ENCODE results near the gene PSG4.
"Not testable (repeated sequence)": the region's sequence is repeated elsewhere in the genome, so short reads cannot be mapped to it uniquely, and the experiment has no call there.

PSG4 gene

DNA sequence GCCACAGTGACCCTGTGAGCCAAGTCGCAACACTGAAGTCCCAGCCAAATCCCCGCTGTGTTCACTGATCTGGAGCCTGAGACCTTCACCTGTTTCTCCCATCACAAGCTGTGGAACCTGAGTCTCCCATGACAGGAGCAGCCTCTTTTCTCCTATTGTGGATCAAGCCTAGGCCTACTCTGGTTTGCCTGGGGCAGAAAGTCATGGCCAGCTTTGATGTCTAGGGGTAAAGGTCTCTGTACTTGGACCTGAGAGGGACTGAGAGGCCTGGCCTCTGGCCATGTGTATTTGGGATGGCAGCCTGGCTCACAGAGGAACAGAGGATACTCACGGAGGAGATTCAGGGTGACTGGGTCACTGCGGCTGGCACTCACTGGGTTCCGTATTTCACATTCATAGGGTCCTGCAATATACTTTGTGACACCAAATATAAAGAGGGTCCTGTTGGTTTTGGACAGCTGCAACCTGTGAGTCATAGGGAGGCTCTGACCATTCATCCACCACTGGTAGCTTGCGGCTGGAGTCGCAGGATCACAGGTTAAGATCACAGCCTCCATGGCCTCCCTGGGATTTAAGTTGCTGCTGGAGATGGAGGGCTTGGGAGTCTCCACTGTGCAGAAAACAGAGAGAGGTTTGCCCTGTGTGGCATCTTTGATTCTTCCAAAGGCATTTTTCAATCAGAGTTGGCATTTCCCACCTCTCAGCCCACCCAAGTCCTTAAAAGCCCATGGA is 7.6 kb downstream of the PSG4 start:
- DNase-seq, result not testable (repeated sequence)

DNA sequence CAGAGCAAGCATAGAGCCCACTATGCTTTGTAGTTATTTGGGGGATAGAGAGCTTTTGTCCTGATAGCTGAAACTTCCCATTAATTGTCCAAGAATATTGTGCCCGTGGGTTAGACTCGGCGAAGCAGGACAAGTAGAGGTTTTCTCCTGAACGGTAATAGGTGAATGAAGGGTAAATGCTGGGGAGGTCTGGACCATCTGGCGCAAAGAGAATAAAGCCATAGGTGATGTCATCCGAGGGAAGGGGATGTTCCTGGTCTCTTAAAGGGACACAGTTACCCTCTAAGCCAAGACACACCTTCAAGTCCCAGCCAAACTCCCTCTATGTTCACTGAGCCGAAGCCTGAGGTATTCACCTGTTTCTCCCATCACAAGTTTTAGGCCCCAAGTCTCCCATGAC is 11.0 kb downstream of the PSG4 start:
- DNase-seq, result not testable (repeated sequence)

DNA sequence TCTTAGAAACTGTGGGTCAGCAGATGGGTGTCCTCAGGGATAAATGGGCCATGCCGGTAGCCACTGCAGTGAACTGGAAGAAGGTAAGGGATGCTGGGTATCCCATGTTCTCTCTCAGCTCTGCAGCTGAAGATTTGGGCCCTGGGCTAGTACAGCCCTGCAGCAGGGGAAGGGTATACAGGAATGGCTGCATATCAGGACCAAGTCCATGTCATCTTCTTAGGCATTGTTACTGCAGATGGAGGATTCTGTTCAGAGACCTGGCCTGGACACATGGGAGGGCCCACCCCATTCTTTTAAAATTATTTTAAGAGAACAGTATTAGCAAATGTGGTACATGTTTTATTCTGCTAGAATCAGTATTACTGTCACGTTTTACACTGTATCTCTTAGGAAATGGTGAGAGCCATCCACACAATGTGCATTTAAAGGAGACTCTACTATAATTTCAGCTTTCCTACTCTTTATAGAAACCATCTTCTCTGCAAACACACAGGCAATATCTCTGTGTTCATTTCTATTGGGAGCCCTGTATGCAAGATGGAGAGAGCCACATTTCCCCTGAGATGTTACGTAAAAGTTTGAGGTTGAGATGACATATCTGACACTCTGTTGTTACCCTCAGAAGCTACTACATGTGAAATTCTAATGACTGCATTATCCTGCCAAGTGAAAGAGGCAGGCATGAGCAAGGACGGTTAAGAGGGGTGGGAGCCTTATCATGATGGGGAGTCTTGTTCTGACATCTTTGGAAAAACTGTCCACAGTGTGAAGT is 12.9 kb downstream of the PSG4 start:
- not testable (repeated sequence) for DNase-seq

DNA sequence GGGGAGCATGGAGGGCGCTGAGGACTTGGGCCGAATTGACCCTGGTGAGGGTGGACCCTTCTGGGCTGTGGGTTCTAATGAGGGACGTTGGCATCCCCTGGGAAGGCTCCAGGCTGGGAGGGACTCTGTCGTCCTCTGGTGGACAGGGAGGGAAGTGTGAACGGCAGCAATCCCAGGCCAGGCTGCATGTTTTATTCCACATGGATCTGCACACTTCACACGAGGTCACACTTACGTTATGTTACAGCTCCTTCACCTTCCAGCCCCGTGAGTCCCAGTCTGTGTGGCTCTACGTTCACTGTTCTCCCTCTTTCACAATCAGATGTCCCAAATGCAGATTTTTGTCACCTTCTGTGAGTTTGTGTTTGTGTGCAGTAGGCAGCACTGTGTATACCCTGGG is 17.3 kb downstream of the PSG4 start:
- DNase-seq, result not testable (repeated sequence)

DNA sequence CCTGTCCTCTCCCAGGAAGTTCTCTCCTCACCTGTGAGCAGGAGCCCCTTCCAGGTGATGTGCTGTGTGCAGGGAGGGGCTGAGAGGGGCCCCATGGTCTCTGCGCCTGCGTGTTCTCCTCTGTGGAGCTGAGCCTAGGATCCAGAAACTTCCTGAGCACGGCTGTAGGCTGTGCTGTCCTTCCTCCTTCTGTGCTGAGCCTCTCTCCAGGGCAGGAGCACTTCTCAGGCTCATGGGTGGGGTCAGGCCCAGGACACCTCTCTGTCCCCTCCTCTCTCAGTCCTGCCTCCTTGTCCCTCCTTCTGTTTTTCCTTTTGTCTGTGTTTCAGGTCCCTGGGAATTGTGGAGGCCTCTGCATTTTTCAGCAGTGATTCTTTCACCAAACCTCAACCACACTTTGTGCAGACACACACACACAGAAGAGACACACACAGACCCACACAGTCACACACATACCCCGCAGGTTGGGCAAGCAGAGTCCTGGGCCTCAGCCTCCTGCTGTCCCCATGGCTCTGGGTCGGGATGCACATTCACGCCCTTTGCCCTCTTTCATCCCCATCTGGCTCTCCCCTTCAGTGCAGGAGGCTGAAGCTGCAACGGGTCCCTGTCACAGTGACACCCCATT is 19.0 kb downstream of the PSG4 start, which contains the start of gene PSG5:
TSS of gene PSG5 (minus strand) at position 226 of the 625 bp plus-strand sequence. CDS start at position 95, 131 bp downstream.
- not testable (repeated sequence) for DNase-seq

DNA sequence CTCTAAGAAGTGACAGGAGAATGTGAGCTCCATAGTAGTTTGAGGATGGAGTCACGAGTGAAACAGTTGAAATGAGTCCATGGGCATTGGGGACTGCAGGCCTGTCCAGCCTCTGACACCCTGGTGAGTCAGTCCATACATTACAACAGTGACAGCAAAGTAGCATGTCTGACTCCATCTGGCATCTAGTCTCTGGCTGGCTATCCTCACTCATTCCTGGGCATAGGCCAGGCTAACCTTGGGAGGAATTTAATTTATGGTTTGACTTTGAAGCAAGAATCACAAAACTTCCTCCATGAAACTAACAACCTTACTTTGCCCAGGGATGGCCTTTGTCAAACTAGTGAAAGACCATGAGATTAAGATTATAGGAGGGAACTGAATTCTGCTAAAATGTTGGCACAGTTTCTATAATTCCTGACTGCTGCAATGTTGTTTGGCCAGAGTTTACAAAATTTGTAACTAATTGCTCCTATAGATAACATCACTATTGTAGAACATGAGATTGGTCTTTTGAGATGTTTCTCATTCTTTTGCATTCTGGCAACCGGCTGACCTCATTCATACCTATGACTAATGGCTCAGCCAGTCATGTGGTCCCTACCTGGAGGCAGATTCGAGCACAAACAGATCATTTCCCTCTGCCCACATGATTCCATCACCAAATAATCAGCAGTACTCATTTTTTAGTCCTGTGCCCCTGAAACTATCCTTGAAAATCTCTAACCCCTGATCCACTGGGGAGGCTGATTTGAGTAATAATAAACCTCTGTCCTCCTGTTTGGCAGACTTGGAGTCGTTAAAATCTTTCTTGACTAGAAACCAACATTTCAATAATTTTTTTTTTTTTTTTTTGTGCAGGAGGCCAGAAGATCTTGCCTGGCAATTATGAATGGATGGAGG is 23.3 kb downstream of the PSG4 start:
- not testable (repeated sequence) for DNase-seq

DNA sequence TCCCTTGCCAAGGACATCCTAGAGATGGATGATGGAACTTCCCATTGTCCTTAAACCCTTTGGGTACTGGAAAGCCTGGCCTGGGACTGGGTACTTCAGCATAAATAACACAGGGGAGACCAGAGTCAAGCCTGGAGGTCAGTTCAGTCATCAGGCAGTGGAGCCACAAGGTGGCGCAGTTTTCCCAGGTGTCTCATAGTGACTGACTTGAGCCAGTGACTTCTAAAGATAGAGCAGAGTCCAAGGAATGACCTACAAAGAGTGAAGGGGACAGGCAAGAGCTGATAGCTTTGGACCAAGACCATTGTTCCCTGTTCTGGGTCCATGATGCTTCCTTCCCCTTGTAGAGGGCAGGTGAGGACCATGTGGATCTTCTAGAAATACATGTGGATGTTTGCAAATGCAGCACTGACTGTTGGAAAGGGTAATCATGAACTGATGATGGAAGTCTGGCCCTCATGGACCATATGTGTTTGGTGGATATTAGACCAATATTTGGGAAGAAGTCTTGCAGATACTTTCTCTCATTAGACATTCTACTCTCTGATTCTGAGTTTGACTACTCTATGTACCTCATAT is 25.8 kb downstream of the PSG4 start:
- not testable (repeated sequence) for DNase-seq

DNA sequence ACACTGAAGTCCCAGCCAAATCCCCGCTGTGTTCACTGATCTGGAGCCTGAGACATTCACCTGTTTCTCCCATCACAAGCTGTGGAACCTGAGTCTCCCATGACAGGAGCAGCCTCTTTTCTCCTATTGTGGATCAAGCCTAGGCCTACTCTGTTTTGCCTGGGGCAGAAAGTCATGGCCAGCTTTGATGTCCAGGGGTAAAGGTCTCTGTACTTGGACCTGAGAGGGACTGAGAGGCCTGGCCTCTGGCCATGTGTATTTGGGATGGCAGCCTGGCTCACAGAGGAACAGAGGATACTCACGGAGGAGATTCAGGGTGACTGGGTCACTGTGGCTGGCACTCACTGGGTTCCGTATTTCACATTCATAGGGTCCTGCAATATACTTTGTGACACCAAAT is 26.9 kb downstream of the PSG4 start:
- not testable (repeated sequence) for DNase-seq

DNA sequence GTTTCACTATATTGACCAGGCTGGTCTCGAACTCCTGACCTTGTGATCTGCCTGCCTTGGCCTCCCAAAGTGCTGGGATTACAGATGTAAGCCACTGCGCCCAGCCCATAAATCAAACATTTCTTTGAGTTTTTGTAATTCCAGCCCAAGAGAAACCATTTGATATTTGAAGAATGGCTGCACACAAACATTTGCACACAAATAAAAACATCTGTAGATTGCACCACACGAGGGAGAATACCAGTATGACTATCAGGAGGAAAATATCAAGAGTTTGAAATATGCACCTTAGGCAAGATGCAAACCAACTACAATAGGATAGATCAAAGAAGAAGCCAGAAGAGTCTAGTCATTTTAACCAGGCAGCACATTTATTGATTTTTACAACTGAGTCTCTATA is 39.5 kb downstream of the PSG4 start:
- DNase-seq, result not testable (repeated sequence)

DNA sequence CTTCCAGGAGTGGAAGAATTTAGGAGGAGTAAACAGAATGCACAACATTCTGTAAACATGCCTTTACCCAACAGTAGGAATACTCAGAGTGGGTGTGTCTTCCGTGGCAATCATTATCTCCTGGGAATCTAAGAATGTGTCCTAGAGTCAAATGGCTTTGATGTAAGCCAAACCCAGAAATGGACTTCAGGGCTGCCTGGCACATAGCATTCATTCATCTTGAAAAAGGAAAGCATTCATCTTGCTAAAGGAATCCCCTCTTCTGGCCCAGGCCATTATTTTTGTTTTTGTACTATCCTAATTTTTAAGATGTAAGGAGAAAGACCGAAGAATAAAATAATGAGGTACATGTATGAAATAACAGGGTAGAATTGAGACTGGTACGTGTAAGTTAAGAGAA is 42.3 kb downstream of the PSG4 start:
- DNase-seq, result not testable (repeated sequence)

DNA sequence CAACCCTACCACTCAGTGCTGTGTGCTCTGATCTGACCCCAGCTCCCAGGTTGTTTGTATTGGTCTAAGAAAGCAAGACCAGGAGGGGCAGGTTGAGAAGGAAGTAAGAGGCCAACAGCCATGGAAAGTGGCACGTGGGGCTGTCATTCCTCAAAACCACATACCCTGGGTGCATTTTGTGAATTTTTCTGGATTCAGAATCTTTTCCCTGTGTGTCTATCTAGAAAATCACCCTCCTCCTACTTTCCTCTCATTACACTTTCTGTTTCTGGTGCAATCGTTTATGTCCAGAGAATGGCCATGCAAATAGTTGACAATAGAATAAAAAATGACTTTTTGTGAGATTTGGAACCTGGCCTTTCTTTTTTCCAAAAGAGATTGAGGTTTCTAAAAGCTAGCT is 43.2 kb downstream of the PSG4 start:
- not testable (repeated sequence) for DNase-seq

DNA sequence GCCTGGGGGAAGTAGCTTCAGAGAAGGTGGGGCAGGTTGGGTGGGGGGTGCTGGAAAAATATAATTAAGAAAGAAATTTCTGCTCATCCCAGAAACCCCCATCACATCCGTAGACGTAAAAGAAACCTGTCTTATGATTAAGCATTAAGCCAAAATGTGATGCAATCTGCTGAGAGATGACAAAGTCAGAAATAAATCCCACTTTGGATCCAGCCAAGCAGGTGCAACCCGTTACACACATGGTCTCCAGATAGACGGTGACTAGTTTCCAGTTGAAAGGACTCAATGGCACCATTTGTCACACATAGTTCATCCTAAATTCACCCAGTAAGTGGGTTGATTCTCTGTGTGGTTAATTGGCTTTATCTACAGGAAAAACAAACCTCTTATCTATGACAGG is 53.2 kb downstream of the PSG4 start:
- no peak for DNase-seq

DNA sequence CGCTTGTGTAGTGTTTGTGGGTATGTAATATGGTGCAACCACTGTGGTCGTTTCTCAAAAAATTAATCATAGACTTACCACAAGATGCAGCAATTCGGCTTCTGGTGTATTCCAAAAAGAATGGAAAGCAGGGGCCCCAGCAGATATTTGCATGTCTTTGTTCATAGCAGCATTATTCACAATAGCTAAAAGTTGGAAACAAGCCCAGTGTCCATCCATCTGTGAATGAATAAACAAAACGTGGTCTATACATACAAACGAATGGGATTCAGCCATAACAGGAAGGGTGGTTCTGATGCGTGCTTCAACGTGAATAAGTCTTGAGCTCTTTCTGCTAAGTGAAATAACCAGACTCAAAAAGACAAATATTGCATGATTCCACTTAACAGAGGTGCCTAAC is 55.6 kb downstream of the PSG4 start:
- not testable (repeated sequence) for DNase-seq

DNA sequence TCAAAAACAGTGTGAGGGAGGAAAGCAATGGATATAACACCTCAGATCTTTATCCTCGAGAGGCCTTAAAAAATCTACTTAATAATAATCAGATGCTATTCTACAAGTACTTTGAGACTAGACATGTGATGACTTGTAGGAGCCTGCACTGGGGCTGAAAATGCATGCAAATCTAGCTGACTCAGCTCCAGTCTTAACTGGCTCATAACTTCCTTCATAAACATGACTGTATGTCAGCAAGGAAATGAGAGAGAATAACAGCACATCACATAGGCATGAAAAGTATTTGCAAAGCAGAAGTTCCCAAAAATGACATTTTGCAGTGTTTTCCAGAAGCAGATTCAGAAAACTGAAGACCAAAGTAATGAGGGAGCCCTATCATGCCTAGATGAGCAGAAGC is 57.2 kb downstream of the PSG4 start:
- DNase-seq, result no peak
